CD4-positive, alpha-beta T cell (primary cell): ENCODE data around the gene POLR3F. TPM values are rescaled to one million over a fixed set of nuclear protein-coding genes. Genes with fewer than 3 reads are reported as not detected.

Experiments
- ATAC-seq: fragments of 200-7000 bp; cut with Tn5 transposase; one replicate; pipeline ENCODE4 v1.10.0; 2022; ENCODE audit warnings: mild to moderate bottlenecking; ENCODE audit not compliant: poor library complexity
- CTCF ChIA-PET: fragments of 350-600 bp; sonication (Branson Sonifier 250); formaldehyde crosslinking; loops from one replicate; lab custom pipeline; 2021; ENCODE audit warnings: antibody characterized with exemption, inconsistent platforms; lab: Charles Lee
- POLR2A ChIA-PET: fragments of 350-600 bp; sonication (Branson Sonifier 250); formaldehyde crosslinking; loops from one replicate; lab custom pipeline; 2021; ENCODE audit warnings: antibody characterized with exemption, inconsistent platforms; lab: Charles Lee
- DNase-seq, 14 experiments: peaks; one replicate each; pipeline ENCODE4 v3.0.0-alpha.2; 2013 to 2020; ENCODE audit warnings: mixed read lengths in 2 of 14
- H3K27ac ChIP-seq, 2 donors: one replicate each; pipeline versions ENCODE4 v1.5.1 to v1.7.0; 2013; ENCODE audit warnings: low read length in 2 of 2, low read depth in 1 of 2, mild to moderate bottlenecking in 1 of 2
- H3K27me3 ChIP-seq, 2 experiments: 1 replicate in 1 of 2; 2 replicates in 1 of 2; pipeline versions ENCODE4 v1.6.1 to v1.7.0; 2013; ENCODE audit warnings: low read length in 2 of 2, control low read depth in 1 of 2, mild to moderate bottlenecking in 1 of 2, moderate library complexity in 1 of 2; ENCODE audit not compliant: insufficient read depth in 2 of 2, control insufficient read depth in 1 of 2
- H3K36me3 ChIP-seq: one replicate; pipeline ENCODE4 v1.6.1; 2013; ENCODE audit warnings: low read length, control low read depth; ENCODE audit not compliant: insufficient read depth
- H3K4me1 ChIP-seq: one replicate; pipeline ENCODE4 v1.6.1; 2013; ENCODE audit warnings: low read length, control low read depth; ENCODE audit not compliant: insufficient read depth
- H3K4me3 ChIP-seq: one replicate; pipeline ENCODE4 v1.5.1; 2013; ENCODE audit warnings: mild to moderate bottlenecking, low read length, moderate library complexity
- H3K9me3 ChIP-seq, 2 experiments: 1 replicate in 1 of 2; 2 replicates in 1 of 2; pipeline versions ENCODE4 v1.6.1 to v1.7.0; 2013; ENCODE audit warnings: low read length in 2 of 2, mild to moderate bottlenecking in 2 of 2, control low read depth in 1 of 2, moderate library complexity in 1 of 2; ENCODE audit not compliant: control insufficient read depth in 1 of 2, insufficient read depth in 1 of 2
- H3K27ac Mint-ChIP-seq: one replicate; pipeline ENCODE4 v1.8.0; 2020; ENCODE audit warnings: mixed read lengths
- H3K27me3 Mint-ChIP-seq: one replicate; pipeline ENCODE4 v1.8.0; 2021; ENCODE audit warnings: mixed read lengths
- H3K36me3 Mint-ChIP-seq: one replicate; pipeline ENCODE4 v1.8.0; 2021; ENCODE audit warnings: low read depth, mixed read lengths
- H3K4me1 Mint-ChIP-seq: one replicate; pipeline ENCODE4 v1.8.0; 2021; ENCODE audit warnings: low read depth, mixed read lengths
- H3K4me3 Mint-ChIP-seq: one replicate; pipeline ENCODE4 v1.8.0; 2020; ENCODE audit warnings: mild to moderate bottlenecking, mixed read lengths
- H3K9me3 Mint-ChIP-seq: one replicate; pipeline ENCODE4 v1.8.0; 2020; ENCODE audit warnings: mixed read lengths
- intact Hi-C, 2 experiments: fragments of 100-400 bp; cut with DNase I in 1 of 2; cut with micrococcal nuclease in 1 of 2; formaldehyde crosslinking; loops; one replicate each; pipeline versions ENCODE4 v1.15.1 to v1.9.0; 2023 to 2025; cut with DNase I, micrococcal nuclease
- total RNA-seq, 174 experiments: library from RNA in 2 of 174; stranded (reverse) in 2 of 174; gene quantifications; one replicate each; pipeline ENCODE4 v1.2.3 and lab custom pipeline; 2021 to 2026
- TF ChIP-seq, protein P1 (sequence below): fragments of 200-600 bp; IDR thresholded peaks from one replicate; pipeline ENCODE4 v1.8.0; 2022; ENCODE audit warnings: antibody characterized with exemption, mild to moderate bottlenecking

The POLR3F gene
- total RNA-seq, 2 experiments from 2014 or later, result 7.9 to 8.8 TPM

DNA sequence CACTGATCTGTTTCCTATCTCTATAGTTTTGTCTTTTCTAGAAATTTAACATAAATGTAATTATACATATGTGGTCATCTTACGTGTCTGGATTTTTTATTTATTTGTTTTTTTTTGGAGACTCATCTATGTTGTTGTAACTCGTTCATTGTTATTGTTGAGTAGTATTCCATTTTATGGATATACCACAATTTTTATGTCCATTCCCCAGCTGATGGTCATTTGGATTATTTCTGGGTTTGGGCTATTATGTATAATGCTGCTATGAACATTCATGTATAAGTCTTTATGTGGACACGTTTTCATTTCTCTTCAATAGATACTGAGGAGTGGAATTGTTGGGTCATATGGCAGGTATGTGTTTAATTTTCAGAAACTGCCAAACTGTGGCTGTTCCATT lies 10.6 kb upstream of the POLR3F start:
- intact Hi-C loops, result no loop called here
- H3K4me1 ChIP-seq, result no peaks in the 10 kb centered on the region
- H3K27me3 ChIP-seq, result no peaks in the 10 kb centered on the region
- no peaks in the 10 kb centered on the region for H3K9me3 Mint-ChIP-seq
- H3K36me3 ChIP-seq, result no peaks in the 10 kb centered on the region
- no peak overlapping the region for H3K27ac Mint-ChIP-seq
- ATAC-seq (no peak), DNase-seq (no peak)
- POLR2A ChIA-PET, result no interaction called here
- H3K4me3 Mint-ChIP-seq, result no peak overlapping the region
- H3K27me3 Mint-ChIP-seq, result no peaks in the 10 kb centered on the region
- H3K4me3 ChIP-seq, result no peak overlapping the region
- TF ChIP-seq, protein P1, sequence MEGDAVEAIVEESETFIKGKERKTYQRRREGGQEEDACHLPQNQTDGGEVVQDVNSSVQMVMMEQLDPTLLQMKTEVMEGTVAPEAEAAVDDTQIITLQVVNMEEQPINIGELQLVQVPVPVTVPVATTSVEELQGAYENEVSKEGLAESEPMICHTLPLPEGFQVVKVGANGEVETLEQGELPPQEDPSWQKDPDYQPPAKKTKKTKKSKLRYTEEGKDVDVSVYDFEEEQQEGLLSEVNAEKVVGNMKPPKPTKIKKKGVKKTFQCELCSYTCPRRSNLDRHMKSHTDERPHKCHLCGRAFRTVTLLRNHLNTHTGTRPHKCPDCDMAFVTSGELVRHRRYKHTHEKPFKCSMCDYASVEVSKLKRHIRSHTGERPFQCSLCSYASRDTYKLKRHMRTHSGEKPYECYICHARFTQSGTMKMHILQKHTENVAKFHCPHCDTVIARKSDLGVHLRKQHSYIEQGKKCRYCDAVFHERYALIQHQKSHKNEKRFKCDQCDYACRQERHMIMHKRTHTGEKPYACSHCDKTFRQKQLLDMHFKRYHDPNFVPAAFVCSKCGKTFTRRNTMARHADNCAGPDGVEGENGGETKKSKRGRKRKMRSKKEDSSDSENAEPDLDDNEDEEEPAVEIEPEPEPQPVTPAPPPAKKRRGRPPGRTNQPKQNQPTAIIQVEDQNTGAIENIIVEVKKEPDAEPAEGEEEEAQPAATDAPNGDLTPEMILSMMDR, result no peak
- H3K36me3 Mint-ChIP-seq, result peaks cover 4% of the 10 kb centered on the region
- CTCF ChIA-PET, result no interaction called here
- H3K9me3 ChIP-seq, result no peaks in the 10 kb centered on the region
- H3K4me1 Mint-ChIP-seq, result no peaks in the 10 kb centered on the region
- no peak overlapping the region for H3K27ac ChIP-seq

GRCh38 chr20:18465536-18466200 lies 1.5 kb upstream of the POLR3F start:
- H3K27me3 Mint-ChIP-seq, result no peaks in the 10 kb centered on the region
- Histone ChIP-seq H3K9me3 (no peaks in the 10 kb centered on the region), H3K27me3 (no peaks in the 10 kb centered on the region), H3K4me1 (peaks cover 17% of the 10 kb centered on the region), H3K4me3 (no peak overlapping the region), H3K27ac (no peak overlapping the region), H3K36me3 (peaks cover 8% of the 10 kb centered on the region)
- H3K9me3 Mint-ChIP-seq, result no peaks in the 10 kb centered on the region
- peak overlapping the region; percentile 96 for H3K4me3 Mint-ChIP-seq
- peak overlapping the region; percentile 96 for H3K27ac Mint-ChIP-seq
- TF ChIP-seq, protein P1, result no peak
- no peak for DNase-seq
- ChIA-PET CTCF (interaction anchor here (1.3 kb wide), 1 partner anchor 30 kb away, joined by 3 read pairs; no protein-coding TSS in a partner anchor), POLR2A (interaction anchor here (1.7 to 5.9 kb wide), 5 partner anchors 10 to 896 kb away, joined by 4 to 130 read pairs (median 21); partner anchors contain the start of genes DSTN, RBBP9, SEC23B and ZNF133)
- peaks cover 23% of the 10 kb centered on the region for H3K36me3 Mint-ChIP-seq
- no peak for ATAC-seq
- H3K4me1 Mint-ChIP-seq, result peaks cover 39% of the 10 kb centered on the region
- intact Hi-C loops, result loop anchor here (2.0 to 5.0 kb wide), 6 partner anchors 31 to 498 kb away; partner anchors contain the start of genes MGME1 (in 1 of the 2), RBBP9 (in 1 of the 2), SMIM26 (in 1 of the 2) and SNX5 (in 1 of the 2)

- Histone ChIP-seq H3K27ac (peak overlapping the region; percentile 77 to 91), H3K36me3 (peaks cover 15% of the 10 kb centered on the region), H3K4me3 (peak overlapping the region; percentile 95), H3K9me3 (no peaks in the 10 kb centered on the region), H3K4me1 (peaks cover 17% of the 10 kb centered on the region), H3K27me3 (no peaks in the 10 kb centered on the region)
- Mint-ChIP-seq H3K36me3 (peaks cover 31% of the 10 kb centered on the region), H3K4me1 (peaks cover 39% of the 10 kb centered on the region), H3K27me3 (no peaks in the 10 kb centered on the region), H3K27ac (peak overlapping the region; percentile 96), H3K4me3 (peak overlapping the region; percentile 96), H3K9me3 (no peaks in the 10 kb centered on the region)
- TF ChIP-seq, protein P1, result no peak
- intact Hi-C loops, result loop anchor here (2.0 to 5.0 kb wide), 6 partner anchors 30 to 499 kb away; partner anchors contain the start of genes MGME1 (in 1 of the 2), RBBP9 (in 1 of the 2), SMIM26 (in 1 of the 2) and SNX5 (in 1 of the 2)
- ATAC-seq (peak; percentile 3), DNase-seq (no peak)
- CTCF ChIA-PET, result interaction anchor here (1.2 to 1.7 kb wide), 2 partner anchors 31 to 41 kb away, joined by 3 to 9 read pairs; partner anchors contain the start of genes RBBP9 and SEC23B
- POLR2A ChIA-PET, result interaction anchor here (0.6 to 5.9 kb wide), 13 partner anchors 9 to 1586 kb away, joined by 3 to 130 read pairs (median 5); partner anchors contain the start of genes CFAP61, CRNKL1, DSTN and DTD1
Observed at GRCh38 chr20:18466574-18466893, 656 bp upstream of the POLR3F start.
